MM.1S (cell line): Measurements from ENCODE around the gene MMP24OS.

ENCODE experiments used
- DNase-seq: peaks from one replicate; pipeline ENCODE4 v3.0.0-alpha.2; 2015
- H2AFZ ChIP-seq: fragments of 300-600 bp; sonication (generic); 2 replicates; pipeline ENCODE4 v1.6.0; 2016; ENCODE audit warnings: antibody characterized with exemption, low read length
- H3F3A ChIP-seq: fragments of 300-600 bp; sonication (generic); 2 replicates; pipeline ENCODE4 v1.6.1; 2016; ENCODE audit warnings: mild to moderate bottlenecking, antibody characterized with exemption, low read length, moderate library complexity, mixed read lengths; ENCODE audit not compliant: insufficient read depth
- H3K27ac ChIP-seq: fragments of 300-600 bp; sonication (generic); 2 replicates; pipeline ENCODE4 v1.5.1; 2016; ENCODE audit warnings: mild to moderate bottlenecking, low read length
- H3K27me3 ChIP-seq: fragments of 300-600 bp; sonication (generic); replicated peaks from 2 replicates; pipeline ENCODE4 v1.6.0; 2016; ENCODE audit warnings: low read length; ENCODE audit not compliant: insufficient read depth
- H3K36me3 ChIP-seq: fragments of 300-600 bp; sonication (generic); replicated peaks from 2 replicates; pipeline ENCODE4 v1.6.1; 2016; ENCODE audit warnings: mild to moderate bottlenecking, low read length, mixed read lengths; ENCODE audit not compliant: insufficient read depth
- H3K4me1 ChIP-seq: fragments of 300-600 bp; sonication (generic); 2 replicates; pipeline ENCODE4 v1.6.1; 2016; ENCODE audit warnings: low read length, mixed read lengths
- H3K4me2 ChIP-seq: fragments of 300-600 bp; sonication (generic); 2 replicates; pipeline ENCODE4 v1.6.0; 2016; ENCODE audit warnings: low read depth, low read length
- H3K4me3 ChIP-seq: fragments of 300-600 bp; sonication (generic); 2 replicates; pipeline ENCODE4 v1.5.1; 2016; ENCODE audit warnings: low read length, mixed read lengths
- H3K79me2 ChIP-seq: fragments of 300-600 bp; sonication (generic); 2 replicates; pipeline ENCODE4 v1.6.1; 2016; ENCODE audit warnings: mixed run types, low read length, mixed read lengths
- H3K9ac ChIP-seq: fragments of 300-600 bp; sonication (generic); 2 replicates; pipeline ENCODE4 v1.6.1; 2016; ENCODE audit warnings: low read length, mixed read lengths
- H3K9me2 ChIP-seq: fragments of 300-600 bp; sonication (generic); replicated peaks from 2 replicates; pipeline ENCODE4 v1.6.1; 2016; ENCODE audit warnings: mild to moderate bottlenecking, low read length, mixed read lengths; ENCODE audit not compliant: insufficient read depth
- H3K9me3 ChIP-seq: fragments of 300-600 bp; sonication (generic); replicated peaks from 2 replicates; pipeline ENCODE4 v1.6.1; 2016; ENCODE audit warnings: mild to moderate bottlenecking, low read length, mixed read lengths; ENCODE audit not compliant: insufficient read depth
- H4K20me1 ChIP-seq: fragments of 300-600 bp; sonication (generic); 2 replicates; pipeline ENCODE4 v1.6.1; 2016; ENCODE audit warnings: mild to moderate bottlenecking, low read length, moderate library complexity, mixed read lengths; ENCODE audit not compliant: insufficient read depth
- CTCF ChIP-seq: fragments of 300-600 bp; sonication (generic); IDR thresholded peaks from 2 replicates; pipeline ENCODE4 v1.5.1; 2016; ENCODE audit warnings: antibody characterized with exemption, low read length, mixed read lengths
- EZH2 ChIP-seq: fragments of 300-600 bp; sonication (generic); optimal IDR thresholded peaks from 2 replicates; pipeline ENCODE3; 2017; ENCODE audit warnings: low read depth, mild to moderate bottlenecking, antibody characterized with exemption, low read length, mixed read lengths
- EZH2phosphoT487 ChIP-seq: fragments of 300-600 bp; sonication (generic); IDR thresholded peaks from 2 replicates; pipeline ENCODE4 v1.6.1; 2018; ENCODE audit warnings: antibody characterized with exemption, low read length

Gene MMP24OS

GRCh38 chr20:35302421-35303335 is 24.8 kb upstream of the MMP24OS start:
- no peak for DNase-seq
- Histone ChIP-seq H4K20me1 (no peaks in the 10 kb centered on the region), H3K36me3 (no peaks in the 10 kb centered on the region), H3K4me2 (no peak overlapping the region), H3K4me3 (no peak overlapping the region), H3K9me2 (no peaks in the 10 kb centered on the region), H3K4me1 (no peaks in the 10 kb centered on the region; the same call in 1 of the 2 replicates), H2AFZ (no peak overlapping the region), H3K27me3 (no peaks in the 10 kb centered on the region), H3K79me2 (no peaks in the 10 kb centered on the region), H3K27ac (no peak overlapping the region), H3F3A (no peaks in the 10 kb centered on the region), H3K9ac (no peak overlapping the region), H3K9me3 (no peaks in the 10 kb centered on the region)
- TF ChIP-seq EZH2phosphoT487 (no peak), CTCF (no peak)

DNA sequence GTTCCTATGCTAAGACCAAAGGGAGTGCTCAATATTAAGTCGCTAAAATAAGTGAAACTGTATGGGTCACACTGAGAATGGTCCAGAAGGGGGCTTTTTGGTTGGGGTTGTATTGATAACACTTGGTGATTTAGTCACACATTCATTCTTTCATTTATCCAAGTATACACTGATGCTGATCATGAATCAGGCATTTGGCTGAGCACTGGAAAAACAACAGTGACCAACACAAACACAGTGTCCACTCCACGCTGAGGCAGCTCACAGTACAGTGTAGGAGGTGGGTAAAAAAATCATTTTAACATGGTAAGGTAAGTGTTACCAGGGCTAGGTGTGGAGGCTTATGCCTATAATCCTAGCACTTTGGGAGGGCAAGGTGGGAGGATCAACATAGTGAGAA is 23.5 kb upstream of the MMP24OS start:
- no peak overlapping the region for H2AFZ ChIP-seq
- no peak for TF ChIP-seq CTCF
- no peak for TF ChIP-seq EZH2
- no peak for TF ChIP-seq EZH2phosphoT487
- no peaks in the 10 kb centered on the region for H3K9me2 ChIP-seq
- no peak overlapping the region for H3K9ac ChIP-seq
- no peaks in the 10 kb centered on the region for H4K20me1 ChIP-seq
- no peak overlapping the region for H3K27ac ChIP-seq
- H3K4me1 ChIP-seq = no peaks in the 10 kb centered on the region; the same call in 1 of the 2 replicates
- no peak for DNase-seq
- peaks cover 2% of the 10 kb centered on the region; the same call in 1 of the 2 replicates for H3K27me3 ChIP-seq
- no peaks in the 10 kb centered on the region for H3K9me3 ChIP-seq
- no peaks in the 10 kb centered on the region for H3K79me2 ChIP-seq
- H3F3A ChIP-seq = no peaks in the 10 kb centered on the region
- H3K4me2 ChIP-seq = no peak overlapping the region
- no peak overlapping the region for H3K4me3 ChIP-seq
- no peaks in the 10 kb centered on the region for H3K36me3 ChIP-seq

DNA sequence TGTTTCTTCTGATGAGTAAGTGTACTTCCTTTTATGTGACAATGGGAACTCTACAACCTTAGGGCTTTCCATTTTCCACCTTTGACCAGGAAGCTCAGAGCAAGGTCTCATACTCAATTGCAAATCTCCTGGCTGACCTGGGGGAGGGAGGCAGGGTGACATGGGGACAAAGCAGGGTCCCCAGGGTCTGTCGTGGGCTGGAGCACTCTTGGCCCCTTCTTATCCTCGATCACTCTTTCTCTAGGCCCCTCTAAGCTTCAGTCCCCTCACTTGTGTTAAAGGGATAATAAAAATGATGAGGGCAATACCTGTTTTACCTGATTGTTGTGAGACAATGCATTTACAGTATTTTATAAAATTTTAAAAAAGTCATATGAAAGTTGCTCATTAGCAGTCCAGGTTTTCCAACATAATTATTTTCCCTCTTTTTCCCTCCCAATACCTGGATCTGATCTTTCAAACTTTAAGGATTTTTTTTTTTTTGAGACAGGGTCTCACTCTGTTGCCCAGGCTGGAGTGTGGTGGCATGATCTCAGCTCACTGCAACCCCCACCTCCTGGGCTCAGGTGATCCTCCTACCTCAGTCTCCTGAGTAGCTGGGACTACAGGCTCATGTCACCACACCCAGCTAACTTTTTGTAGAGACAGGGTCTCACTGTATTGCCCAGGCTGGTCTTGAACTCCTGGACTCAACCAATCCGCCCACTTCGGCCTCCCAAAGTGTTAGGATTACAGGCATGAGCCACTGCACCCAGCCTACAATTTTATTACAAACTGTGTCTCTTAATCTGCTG is 22.7 kb upstream of the MMP24OS start:
- no peak overlapping the region for H3K27ac ChIP-seq
- H3K9ac ChIP-seq = no peak overlapping the region
- H3K4me2 ChIP-seq = no peak overlapping the region
- no peak for DNase-seq
- no peak for TF ChIP-seq EZH2
- TF ChIP-seq CTCF = no peak
- no peak for TF ChIP-seq EZH2phosphoT487
- H3F3A ChIP-seq = no peaks in the 10 kb centered on the region
- H3K9me3 ChIP-seq = no peaks in the 10 kb centered on the region
- H3K9me2 ChIP-seq = no peaks in the 10 kb centered on the region
- H3K79me2 ChIP-seq = no peaks in the 10 kb centered on the region
- no peak overlapping the region for H2AFZ ChIP-seq
- peaks cover 9% of the 10 kb centered on the region for H3K27me3 ChIP-seq
- no peaks in the 10 kb centered on the region for H3K36me3 ChIP-seq
- H3K4me1 ChIP-seq = no peaks in the 10 kb centered on the region; the same call in 1 of the 2 replicates
- no peaks in the 10 kb centered on the region for H4K20me1 ChIP-seq
- no peak overlapping the region for H3K4me3 ChIP-seq
